KMS-11 (cell line): ENCODE measurements around the gene ARHGEF1.

Source experiments
- H2AFZ ChIP-seq: fragments of 200-600 bp; sonication (generic); 2 replicates; pipeline ENCODE4 v1.6.1; 2016; ENCODE audit warnings: antibody characterized with exemption, mixed run types, low read depth
- H3K27ac ChIP-seq: fragments of 200-600 bp; sonication (generic); 2 replicates; pipeline ENCODE4 v1.6.1; 2016; ENCODE audit warnings: mild to moderate bottlenecking, mixed run types
- H3K27me3 ChIP-seq: fragments of 200-600 bp; sonication (generic); 2 replicates; pipeline ENCODE4 v1.6.1; 2017; ENCODE audit warnings: mild to moderate bottlenecking, low read depth, mixed run types, moderate library complexity; ENCODE audit not compliant: insufficient read depth
- H3K36me3 ChIP-seq: fragments of 200-600 bp; sonication (generic); 2 replicates; pipeline ENCODE4 v1.6.1; 2017; ENCODE audit warnings: mild to moderate bottlenecking, mixed run types; ENCODE audit not compliant: insufficient read depth
- H3K4me1 ChIP-seq: fragments of 200-600 bp; sonication (generic); 2 replicates; pipeline ENCODE4 v1.6.1; 2016; ENCODE audit warnings: mild to moderate bottlenecking, low read depth, mixed run types; ENCODE audit not compliant: poor library complexity, severe bottlenecking
- H3K4me2 ChIP-seq: fragments of 200-600 bp; sonication (generic); 2 replicates; pipeline ENCODE4 v1.7.0; 2016; ENCODE audit warnings: mild to moderate bottlenecking, mixed run types
- H3K4me3 ChIP-seq: fragments of 200-600 bp; sonication (generic); IDR thresholded peaks from 2 replicates; pipeline ENCODE4 v1.6.1; 2017; ENCODE audit warnings: low read depth, low read length, mixed read lengths; ENCODE audit not compliant: insufficient read depth
- H3K79me2 ChIP-seq: fragments of 200-600 bp; sonication (generic); 2 replicates; pipeline ENCODE4 v1.6.1; 2016; ENCODE audit warnings: low read depth, mixed run types; ENCODE audit not compliant: insufficient read depth
- H3K9ac ChIP-seq: fragments of 200-600 bp; sonication (generic); 2 replicates; pipeline ENCODE4 v1.6.1; 2016; ENCODE audit warnings: mild to moderate bottlenecking, mixed run types
- H4K20me1 ChIP-seq: fragments of 200-600 bp; sonication (generic); 2 replicates; pipeline ENCODE4 v1.6.1; 2016; ENCODE audit warnings: mild to moderate bottlenecking, mixed run types; ENCODE audit not compliant: insufficient read depth
- CTCF ChIP-seq: fragments of 200-600 bp; sonication (generic); conservative IDR thresholded peaks from 2 replicates; pipeline ENCODE4 v1.6.1; 2017; ENCODE audit warnings: low read depth, mild to moderate bottlenecking, antibody characterized with exemption, low read length, moderate library complexity, mixed read lengths

The ARHGEF1 gene

GRCh38 chr19:41917676-41918075 lies 34.7 kb downstream of the ARHGEF1 start:
- no peaks in the 10 kb centered on the region for H4K20me1 ChIP-seq
- no peak for TF ChIP-seq CTCF

GRCh38 chr19:41918095-41918494 lies 35.1 kb downstream of the ARHGEF1 start:
- H3K4me2 ChIP-seq = no peak overlapping the region
- no peaks in the 10 kb centered on the region for H3K4me1 ChIP-seq
- H3K36me3 ChIP-seq = no peaks in the 10 kb centered on the region
- H4K20me1 ChIP-seq = no peaks in the 10 kb centered on the region
- H3K27ac ChIP-seq = no peak overlapping the region
- H2AFZ ChIP-seq = no peak overlapping the region
- no peak for TF ChIP-seq CTCF
- H3K9ac ChIP-seq = no peak overlapping the region
- no peak overlapping the region for H3K4me3 ChIP-seq
- peaks cover 62% of the 10 kb centered on the region for H3K27me3 ChIP-seq
- H3K79me2 ChIP-seq = no peaks in the 10 kb centered on the region

More at GRCh38 chr19:41917676-41918075, 34.7 kb downstream of the ARHGEF1 start:
- no peak overlapping the region for H3K27ac ChIP-seq
- H3K9ac ChIP-seq = no peak overlapping the region
- H2AFZ ChIP-seq = no peak overlapping the region
- H3K4me3 ChIP-seq = no peak overlapping the region
- H3K27me3 ChIP-seq = peaks cover 58% of the 10 kb centered on the region
- no peaks in the 10 kb centered on the region for H3K4me1 ChIP-seq
- no peaks in the 10 kb centered on the region for H3K79me2 ChIP-seq
- no peak overlapping the region for H3K4me2 ChIP-seq
- H3K36me3 ChIP-seq = no peaks in the 10 kb centered on the region

GRCh38 chr19:41918653-41919244 lies 35.8 kb downstream of the ARHGEF1 start:
- H3K4me2 ChIP-seq = no peak overlapping the region
- H3K27ac ChIP-seq = no peak overlapping the region
- H3K9ac ChIP-seq = no peak overlapping the region
- no peaks in the 10 kb centered on the region for H3K79me2 ChIP-seq
- no peaks in the 10 kb centered on the region for H3K4me1 ChIP-seq
- H3K4me3 ChIP-seq = no peak overlapping the region
- H3K36me3 ChIP-seq = no peaks in the 10 kb centered on the region
- no peak overlapping the region for H2AFZ ChIP-seq
- no peaks in the 10 kb centered on the region for H4K20me1 ChIP-seq
- H3K27me3 ChIP-seq = peaks cover 59% of the 10 kb centered on the region
- TF ChIP-seq CTCF = no peak

GRCh38 chr19:41919948-41920712 lies 37.1 kb downstream of the ARHGEF1 start:
- no peak overlapping the region for H3K4me3 ChIP-seq
- no peak overlapping the region for H2AFZ ChIP-seq
- peaks cover 64% of the 10 kb centered on the region for H3K27me3 ChIP-seq
- H3K79me2 ChIP-seq = no peaks in the 10 kb centered on the region
- H3K4me1 ChIP-seq = no peaks in the 10 kb centered on the region
- no peak overlapping the region for H3K9ac ChIP-seq
- no peak for TF ChIP-seq CTCF
- H4K20me1 ChIP-seq = no peaks in the 10 kb centered on the region
- no peak overlapping the region for H3K4me2 ChIP-seq
- no peak overlapping the region for H3K27ac ChIP-seq
- no peaks in the 10 kb centered on the region for H3K36me3 ChIP-seq
